GM19324 (cell line): ENCODE results near the gene KCNJ9.

Source experiments
- ATAC-seq: cut with Tn5 transposase; IDR thresholded peaks from one replicate; pipeline ENCODE4 v1.9.1; 2021; ENCODE audit warnings: mild to moderate bottlenecking, moderate library complexity; ENCODE audit not compliant: unreplicated experiment, low FRiP score

The KCNJ9 gene

DNA sequence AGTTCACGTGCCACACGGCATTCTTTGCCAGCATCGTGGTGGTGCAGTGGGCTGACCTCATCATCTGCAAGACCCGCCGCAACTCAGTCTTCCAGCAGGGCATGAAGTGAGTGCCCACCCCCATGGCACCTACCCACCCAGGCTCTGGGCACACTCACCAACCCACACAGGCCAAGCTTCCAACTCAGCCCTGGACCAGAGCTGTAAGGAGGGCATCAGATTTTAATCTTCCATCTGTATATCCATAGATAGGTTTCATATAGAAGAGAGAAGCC, 55.5 kb downstream of the KCNJ9 start:
- ATAC-seq = no peak

GRCh38 chr1:160137216-160137862, 56.0 kb downstream of the KCNJ9 start:
- ATAC-seq = no peak

- no peak for ATAC-seq
Measured at GRCh38 chr1:160139840-160140239, 58.5 kb downstream of the KCNJ9 start.
